Calu3 (cell line): ENCODE measurements around the gene ZSCAN29. TPM values are rescaled to one million over a fixed set of nuclear protein-coding genes. Genes with fewer than 3 reads are reported as not detected.

Source experiments
- BruUV-seq: library from RNA; stranded (reverse); fragments of 400-500 nt; replicated peaks from 2 replicates; lab custom pipeline; 2021; lab: Mats Ljungman, UMichigan
- CTCF ChIA-PET: fragments of 300-600 bp; sonication (Branson Sonifier 250); formaldehyde crosslinking; loops from one replicate; lab custom pipeline; 2022; ENCODE audit warnings: antibody characterized with exemption; lab: Charles Lee
- DNase-seq: peaks from one replicate; pipeline ENCODE4 v3.0.0; 2022
- H3K27ac Mint-ChIP-seq: one replicate; pipeline ENCODE4 v1.8.0; 2022; ENCODE audit warnings: mixed read lengths; ENCODE audit not compliant: unreplicated experiment
- H3K27me3 Mint-ChIP-seq: one replicate; pipeline ENCODE4 v1.8.0; 2022; ENCODE audit warnings: mixed read lengths; ENCODE audit not compliant: unreplicated experiment
- H3K36me3 Mint-ChIP-seq: one replicate; pipeline ENCODE4 v1.8.0; 2022; ENCODE audit warnings: mild to moderate bottlenecking, moderate library complexity, mixed read lengths; ENCODE audit not compliant: insufficient read depth, unreplicated experiment
- H3K4me1 Mint-ChIP-seq: one replicate; pipeline ENCODE4 v1.8.0; 2022; ENCODE audit warnings: mild to moderate bottlenecking, low read depth, mixed read lengths; ENCODE audit not compliant: unreplicated experiment
- H3K4me3 Mint-ChIP-seq: one replicate; pipeline ENCODE4 v1.8.0; 2022; ENCODE audit warnings: mild to moderate bottlenecking, low read depth, moderate library complexity, mixed read lengths; ENCODE audit not compliant: unreplicated experiment
- H3K9me3 Mint-ChIP-seq: one replicate; pipeline ENCODE4 v1.8.0; 2022; ENCODE audit warnings: low read depth, mixed read lengths; ENCODE audit not compliant: unreplicated experiment
- CTCF ChIP-seq: fragments of 200-600 bp; IDR thresholded peaks from one replicate; pipeline ENCODE4 v1.8.0; 2022; ENCODE audit warnings: antibody characterized with exemption; ENCODE audit not compliant: unreplicated experiment
- intact Hi-C: fragments of 100-400 bp; cut with micrococcal nuclease; formaldehyde crosslinking; loops from one replicate; pipeline ENCODE4 v1.10.0; 2022; ENCODE audit not compliant: unreplicated experiment
- total RNA-seq: library from RNA; stranded (reverse); gene quantifications from 2 replicates; pipeline ENCODE4 v1.2.3, GENCODE V29; 2022

The ZSCAN29 gene
- total RNA-seq, 1 experiment from 2014 or later = 27.1 TPM

GRCh38 chr15:43383070-43383469, 12.2 kb upstream of the ZSCAN29 start:
- H3K4me1 Mint-ChIP-seq = no peaks in the 10 kb centered on the region
- H3K27ac Mint-ChIP-seq = no peak overlapping the region
- H3K4me3 Mint-ChIP-seq = no peak overlapping the region
- intact Hi-C loops = no loop called here
- no peaks in the 10 kb centered on the region for H3K9me3 Mint-ChIP-seq
- TF ChIP-seq CTCF = no peak
- no peaks in the 10 kb centered on the region for H3K27me3 Mint-ChIP-seq
- no peak for DNase-seq
- CTCF ChIA-PET = no interaction called here
- H3K36me3 Mint-ChIP-seq = peaks cover 25% of the 10 kb centered on the region
- BruUV-seq = no TSS peak

- TF ChIP-seq CTCF = no peak
- H3K27me3 Mint-ChIP-seq = no peaks in the 10 kb centered on the region
- H3K4me1 Mint-ChIP-seq = no peaks in the 10 kb centered on the region
- no peaks in the 10 kb centered on the region for H3K9me3 Mint-ChIP-seq
- no peak for DNase-seq
- H3K27ac Mint-ChIP-seq = no peak overlapping the region
- peaks cover 29% of the 10 kb centered on the region for H3K36me3 Mint-ChIP-seq
- CTCF ChIA-PET = interaction anchor here (0.7 kb wide), 1 partner anchor 11 kb away, joined by 3 read pairs; the partner anchor contains the start of genes TUBGCP4 and ZSCAN29
- BruUV-seq = no TSS peak
- intact Hi-C loops = no loop called here
- no peak overlapping the region for H3K4me3 Mint-ChIP-seq
Observed at GRCh38 chr15:43382310-43382709, 11.5 kb upstream of the ZSCAN29 start.

- no peaks in the 10 kb centered on the region for H3K9me3 Mint-ChIP-seq
- no peaks in the 10 kb centered on the region for H3K27me3 Mint-ChIP-seq
- TF ChIP-seq CTCF = no peak
- H3K4me1 Mint-ChIP-seq = no peaks in the 10 kb centered on the region
- H3K27ac Mint-ChIP-seq = no peak overlapping the region
- BruUV-seq = no TSS peak
- intact Hi-C loops = no loop called here
- CTCF ChIA-PET = no interaction called here
- H3K36me3 Mint-ChIP-seq = peaks cover 9% of the 10 kb centered on the region
- no peak for DNase-seq
- H3K4me3 Mint-ChIP-seq = no peak overlapping the region
Observed at GRCh38 chr15:43378601-43379000, 7.8 kb upstream of the ZSCAN29 start.

GRCh38 chr15:43376017-43376705, 5.3 kb upstream of the ZSCAN29 start:
- Mint-ChIP-seq H3K4me3 (no peak overlapping the region), H3K27me3 (no peaks in the 10 kb centered on the region), H3K36me3 (peaks cover 11% of the 10 kb centered on the region), H3K27ac (no peak overlapping the region), H3K4me1 (peaks cover 9% of the 10 kb centered on the region), H3K9me3 (no peaks in the 10 kb centered on the region)
- CTCF ChIA-PET = interaction anchor here (0.7 to 1.0 kb wide), 2 partner anchors 16 to 47 kb away, joined by 3 read pairs; no protein-coding TSS in a partner anchor
- BruUV-seq = no TSS peak
- TF ChIP-seq CTCF = peak; percentile 20
- intact Hi-C loops = no loop called here
- peak; percentile 8 for DNase-seq
